ENCODE results near the gene CHCHD4. TPM values are rescaled to one million over a fixed set of nuclear protein-coding genes. Genes with fewer than 3 reads are reported as not detected.

The CHCHD4 gene
- total and polyA plus RNA-seq, 2 of the 13 experiments (the other 11 are each of a cell fraction or from before 2014, with no cell fraction given): 15.8 to 24.1 TPM

- TF ChIP-seq ZNF569 (CRISPR knock-in tag; IDR thresholded peaks at IDR 0.05; ENCODE audit: borderline replicate concordance) (no peak), ZNF10 (CRISPR knock-in tag; IDR thresholded peaks at IDR 0.05; ENCODE audit: borderline replicate concordance, low read depth) (no peak), PRDM15 (CRISPR knock-in tag; IDR thresholded peaks at IDR 0.05) (no peak), ELF1 (CRISPR knock-in tag; IDR thresholded peaks at IDR 0.05) (no peak), TOPORS (CRISPR knock-in tag; IDR thresholded peaks at IDR 0.05) (no peak), ZNF652 (CRISPR knock-in tag; IDR thresholded peaks at IDR 0.05; ENCODE audit: borderline replicate concordance, low read depth) (no peak), CBX2 (IDR thresholded peaks at IDR 0.05; ENCODE audit: low read depth, low read length) (no peak), CBX2 (CRISPR knock-in tag; IDR thresholded peaks at IDR 0.05; ENCODE audit: low read depth) (no peak), HNRNPUL1 (IDR thresholded peaks at IDR 0.05; ENCODE audit: low read depth, low read length) (no peak), EZH2 (conservative IDR thresholded peaks at IDR 0.05; ENCODE audit: low read depth, low read length) (no peak), SRF (IDR thresholded peaks at IDR 0.05; ENCODE audit: low read depth, low read length) (no peak), CREB1 (IDR thresholded peaks at IDR 0.05) (no peak), CREB1 (CRISPR knock-in tag; IDR thresholded peaks at IDR 0.05) (peak; percentile 53; the same call in 1 of the 2 replicates), FUBP1 (CRISPR knock-in tag; IDR thresholded peaks at IDR 0.05; ENCODE audit: borderline replicate concordance) (no peak), CC2D1A (CRISPR knock-in tag; IDR thresholded peaks at IDR 0.05) (no peak), IKZF5 (CRISPR knock-in tag; IDR thresholded peaks at IDR 0.05) (peak; percentile 56; the same call in 1 of the 2 replicates), MAX (IDR thresholded peaks at IDR 0.05) (peak; percentile 47; the same call in 1 of the 2 replicates), ETV5 (CRISPR knock-in tag; IDR thresholded peaks at IDR 0.05; ENCODE audit: borderline replicate concordance) (no peak; the same call in 1 of the 2 replicates), MIER2 (CRISPR knock-in tag; IDR thresholded peaks at IDR 0.05) (no peak), NR0B2 (CRISPR knock-in tag; IDR thresholded peaks at IDR 0.05) (0 out of 2 replicates have a peak, but pooled peaks have one; percentile 9), CBX5 (CRISPR knock-in tag; IDR thresholded peaks at IDR 0.05; ENCODE audit: borderline replicate concordance) (peak; percentile 37; the same call in 1 of the 2 replicates), NRL (CRISPR knock-in tag; IDR thresholded peaks at IDR 0.05; ENCODE audit: borderline replicate concordance) (no peak)
Measured at GRCh38 chr3:14118400-14119381, 6.0 kb downstream of the CHCHD4 start (continued).
